NB4 (cell line): ENCODE measurements around the gene SLC41A3.

Experiments used
- CTCF ChIP-seq: IDR thresholded peaks from one replicate; pipeline ENCODE4 v1.5.1; 2012; ENCODE audit warnings: low read depth, low read length
- MAX ChIP-seq: IDR thresholded peaks from 2 replicates; pipeline ENCODE4 v1.6.1; 2011; ENCODE audit warnings: low read depth, low read length
- MYC ChIP-seq: IDR thresholded peaks from 2 replicates; pipeline ENCODE4 v1.6.1; 2011; ENCODE audit warnings: low read depth, low read length
- POLR2A ChIP-seq: IDR thresholded peaks from 2 replicates; pipeline ENCODE4 v1.6.1; 2011; ENCODE audit warnings: mild to moderate bottlenecking; ENCODE audit not compliant: insufficient read length; ENCODE audit errors: extremely low read depth

- no peak for TF ChIP-seq POLR2A
- no peak for TF ChIP-seq MYC
- no peak for TF ChIP-seq CTCF
- TF ChIP-seq MAX = no peak
These were observed 65.4 kb downstream of the SLC41A3 start for GRCh38 chr3:126018545-126018944.
